Upper lobe of right lung (tissue), 1 donor: ENCODE measurements around the gene ARHGAP19. TPM values are rescaled to one million over a fixed set of nuclear protein-coding genes. Genes with fewer than 3 reads are reported as not detected.

ENCODE experiments used
- ATAC-seq: fragments of 200-7000 bp; cut with Tn5 transposase; one replicate; pipeline ENCODE4 v1.9.1; 2020; ENCODE audit warnings: mild to moderate bottlenecking, moderate library complexity
- DNase-seq: peaks from one replicate; pipeline ENCODE4 v3.0.0-alpha.2; 2020
- H3K27ac ChIP-seq: fragments of 200-600 bp; one replicate; pipeline ENCODE4 v1.8.0; 2022
- H3K27me3 ChIP-seq: fragments of 200-600 bp; one replicate; pipeline ENCODE4 v1.8.0; 2022; ENCODE audit warnings: mild to moderate bottlenecking
- H3K36me3 ChIP-seq: fragments of 200-600 bp; one replicate; pipeline ENCODE4 v1.8.0; 2022
- H3K4me1 ChIP-seq: fragments of 200-600 bp; one replicate; pipeline ENCODE4 v1.8.0; 2022
- H3K4me3 ChIP-seq: fragments of 200-600 bp; one replicate; pipeline ENCODE4 v1.8.0; 2022; ENCODE audit warnings: mild to moderate bottlenecking
- H3K9me3 ChIP-seq: fragments of 200-600 bp; one replicate; pipeline ENCODE4 v1.8.0; 2022
- intact Hi-C: fragments of 100-400 bp; cut with DNase I; formaldehyde crosslinking; loops from one replicate; pipeline ENCODE4 v1.11.0; 2022
- total RNA-seq: library from RNA; stranded (reverse); fragmentation: NEBNext Ultra II Directional; extraction: Animal tissue kit (Norgen Biotek cat#: 25700); gene quantifications from one replicate; pipeline ENCODE4 v1.2.1, GENCODE V29; 2021
- TF ChIP-seq, protein P1 (sequence below): fragments of 200-600 bp; IDR thresholded peaks from one replicate; pipeline ENCODE4 v1.8.0; 2022; ENCODE audit warnings: antibody characterized with exemption
- donor health status: DM: no; HTN: yes; CAD: no; lungs with severe emphysema.

The ARHGAP19 gene
- total RNA-seq, 1 donor from 2014 or later: 14.0 TPM

DNA sequence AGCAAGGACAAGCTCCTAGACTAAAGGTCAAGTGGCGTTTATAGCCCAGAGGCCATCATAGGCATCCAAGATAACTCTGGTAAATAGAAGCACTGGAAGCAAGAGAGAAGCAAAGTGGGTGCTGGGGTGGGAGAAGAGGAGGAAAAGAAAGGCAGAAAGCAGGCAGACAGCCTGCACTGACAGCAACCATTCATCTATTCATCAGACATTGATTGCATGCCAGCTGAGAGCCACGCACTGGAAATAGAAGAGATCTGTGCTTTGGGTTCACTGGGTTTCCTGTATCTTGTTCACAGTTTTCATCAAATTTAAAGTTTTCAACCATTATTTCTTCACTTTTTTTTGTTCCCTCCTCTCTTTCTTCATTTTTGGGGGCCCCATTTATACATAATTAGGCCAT lies 102.0 kb downstream of the ARHGAP19 start:
- peak; percentile 3 for DNase-seq
- intact Hi-C loops: no loop called here
- no peaks in the 10 kb centered on the region for H3K9me3 ChIP-seq
- no peaks in the 10 kb centered on the region for H3K36me3 ChIP-seq
- peaks cover 40% of the 10 kb centered on the region for H3K27me3 ChIP-seq
- TF ChIP-seq, protein P1, sequence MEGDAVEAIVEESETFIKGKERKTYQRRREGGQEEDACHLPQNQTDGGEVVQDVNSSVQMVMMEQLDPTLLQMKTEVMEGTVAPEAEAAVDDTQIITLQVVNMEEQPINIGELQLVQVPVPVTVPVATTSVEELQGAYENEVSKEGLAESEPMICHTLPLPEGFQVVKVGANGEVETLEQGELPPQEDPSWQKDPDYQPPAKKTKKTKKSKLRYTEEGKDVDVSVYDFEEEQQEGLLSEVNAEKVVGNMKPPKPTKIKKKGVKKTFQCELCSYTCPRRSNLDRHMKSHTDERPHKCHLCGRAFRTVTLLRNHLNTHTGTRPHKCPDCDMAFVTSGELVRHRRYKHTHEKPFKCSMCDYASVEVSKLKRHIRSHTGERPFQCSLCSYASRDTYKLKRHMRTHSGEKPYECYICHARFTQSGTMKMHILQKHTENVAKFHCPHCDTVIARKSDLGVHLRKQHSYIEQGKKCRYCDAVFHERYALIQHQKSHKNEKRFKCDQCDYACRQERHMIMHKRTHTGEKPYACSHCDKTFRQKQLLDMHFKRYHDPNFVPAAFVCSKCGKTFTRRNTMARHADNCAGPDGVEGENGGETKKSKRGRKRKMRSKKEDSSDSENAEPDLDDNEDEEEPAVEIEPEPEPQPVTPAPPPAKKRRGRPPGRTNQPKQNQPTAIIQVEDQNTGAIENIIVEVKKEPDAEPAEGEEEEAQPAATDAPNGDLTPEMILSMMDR: no peak
- no peak overlapping the region for H3K4me3 ChIP-seq
- no peaks in the 10 kb centered on the region for H3K4me1 ChIP-seq
- H3K27ac ChIP-seq: no peak overlapping the region
- ATAC-seq: no peak

DNA sequence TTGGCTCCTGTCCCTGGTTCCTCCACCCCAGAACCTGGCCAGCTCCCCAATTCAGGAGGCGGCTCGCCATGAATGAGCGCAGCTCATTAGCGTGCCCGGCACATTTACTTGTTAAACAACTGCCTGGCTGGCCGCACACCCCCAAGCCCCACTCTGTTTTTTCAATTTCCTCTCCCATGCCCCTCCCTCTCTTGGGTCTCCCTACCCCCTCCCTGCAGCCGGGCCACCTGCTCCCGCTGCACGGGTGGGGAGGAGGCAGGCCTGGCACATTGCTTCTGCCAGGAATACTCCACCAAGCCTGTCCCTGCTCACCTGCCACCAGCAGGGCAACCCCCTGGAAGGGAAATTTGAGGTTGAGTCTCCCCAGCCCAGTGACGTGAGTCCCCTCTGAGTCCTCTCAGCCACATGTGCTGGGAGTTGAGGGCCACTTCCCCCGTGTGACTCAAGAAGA lies 104.2 kb downstream of the ARHGAP19 start:
- TF ChIP-seq, protein P1: no peak
- Histone ChIP-seq H3K4me3 (no peak overlapping the region), H3K4me1 (no peaks in the 10 kb centered on the region), H3K36me3 (no peaks in the 10 kb centered on the region), H3K27ac (no peak overlapping the region), H3K27me3 (peaks cover 43% of the 10 kb centered on the region), H3K9me3 (no peaks in the 10 kb centered on the region)
- intact Hi-C loops: no loop called here
- ATAC-seq: no peak
- DNase-seq: peak; percentile 46

DNA sequence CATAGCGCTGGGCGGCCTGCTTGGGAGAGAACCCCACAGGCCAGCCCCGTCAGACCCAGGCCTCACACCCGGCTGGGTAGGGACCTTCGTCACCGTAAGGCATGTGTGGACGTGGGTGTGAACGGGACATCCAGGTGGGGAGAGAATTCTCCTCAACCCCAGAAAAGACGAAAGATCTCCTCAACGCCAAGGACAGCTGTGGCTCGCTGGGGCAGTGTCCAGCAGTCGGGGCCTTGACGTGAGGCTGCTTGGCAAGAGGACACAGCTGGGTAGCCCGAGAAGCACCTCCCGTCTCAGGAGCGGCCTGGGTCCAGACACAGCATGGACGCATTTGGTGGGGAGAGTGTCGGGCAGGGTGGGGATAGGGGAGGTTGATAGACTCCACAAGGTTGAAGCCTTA lies 105.5 kb downstream of the ARHGAP19 start:
- no peaks in the 10 kb centered on the region for H3K4me1 ChIP-seq
- no peaks in the 10 kb centered on the region for H3K36me3 ChIP-seq
- DNase-seq: peak; percentile 56
- H3K9me3 ChIP-seq: no peaks in the 10 kb centered on the region
- peaks cover 40% of the 10 kb centered on the region for H3K27me3 ChIP-seq
- H3K4me3 ChIP-seq: no peak overlapping the region
- H3K27ac ChIP-seq: no peak overlapping the region
- TF ChIP-seq, protein P1: no peak
- intact Hi-C loops: no loop called here
- ATAC-seq: no peak

DNA sequence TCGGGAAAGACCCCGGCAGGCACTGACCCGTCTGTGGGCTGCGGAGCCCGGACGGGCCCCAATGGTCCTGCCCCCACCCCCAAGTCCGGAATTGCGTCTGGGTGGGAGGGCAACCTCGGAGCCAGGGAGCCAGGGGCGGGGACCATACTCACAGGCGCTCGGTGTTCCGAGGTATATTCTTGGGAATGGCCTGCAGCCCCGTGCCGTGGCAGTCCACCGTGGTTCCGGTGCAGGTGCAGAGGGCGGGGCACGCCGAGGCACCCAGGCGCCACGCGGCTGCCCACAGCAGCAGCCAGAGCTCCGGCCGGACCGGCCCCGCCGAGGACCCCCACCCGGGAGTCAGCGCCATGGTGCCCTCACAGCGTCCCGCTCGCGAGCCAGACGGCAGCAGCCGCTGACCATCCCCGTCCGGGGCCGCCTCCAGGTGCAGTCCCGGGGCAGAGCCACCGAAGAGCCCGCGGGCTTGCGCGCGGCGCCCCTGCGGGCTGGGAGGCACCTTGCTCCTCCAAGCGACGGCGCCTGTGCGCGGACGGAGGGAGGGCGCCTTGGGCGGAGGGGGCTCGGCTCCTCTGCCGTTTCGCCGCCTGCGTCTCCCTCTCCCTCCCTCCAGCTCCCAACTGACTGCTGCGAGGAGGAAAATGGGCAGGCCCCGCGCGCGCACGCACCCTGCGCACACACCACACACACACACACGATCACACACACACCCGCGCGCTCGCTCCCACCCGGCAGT lies 106.9 kb downstream of the ARHGAP19 start, which contains the start of gene SLIT1:
Gene SLIT1 (minus strand): TSS at position 634 of the 733 bp plus-strand sequence. CDS start 285 bp downstream, at position 349.
- Histone ChIP-seq H3K36me3 (no peaks in the 10 kb centered on the region), H3K27ac (no peak within 1 kb of the TSS), H3K9me3 (no peaks in the 10 kb centered on the region), H3K4me1 (no peaks in the 10 kb centered on the region), H3K27me3 (peaks cover 41% of the 10 kb centered on the region), H3K4me3 (no peak within 1 kb of the TSS)
- intact Hi-C loops: no loop called here
- TF ChIP-seq, protein P1: no peak
- DNase-seq (peak; percentile 51), ATAC-seq (no peak)

DNA sequence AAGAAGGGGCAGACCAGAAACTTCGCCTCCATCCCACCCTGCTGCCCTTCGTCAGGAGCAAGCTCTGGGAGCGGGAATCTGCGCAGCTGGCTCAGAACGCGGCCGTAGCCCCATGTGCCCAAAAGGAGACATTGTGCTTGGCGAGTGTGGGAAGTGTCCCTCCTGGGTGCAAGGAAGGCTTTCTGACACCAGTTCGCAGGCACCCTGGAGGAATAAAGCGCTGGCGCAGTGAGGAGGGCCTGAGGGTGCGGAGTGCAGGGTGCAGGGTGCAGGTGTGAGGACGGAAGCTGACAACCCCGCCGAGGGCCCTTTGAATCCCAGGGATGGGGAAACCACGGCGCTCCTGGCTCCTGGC lies 107.5 kb downstream of the ARHGAP19 start:
- Histone ChIP-seq H3K27me3 (peaks cover 47% of the 10 kb centered on the region), H3K27ac (no peak overlapping the region), H3K4me3 (no peak overlapping the region), H3K36me3 (no peaks in the 10 kb centered on the region), H3K9me3 (no peaks in the 10 kb centered on the region), H3K4me1 (no peaks in the 10 kb centered on the region)
- TF ChIP-seq, protein P1: no peak
- intact Hi-C loops: no loop called here
- DNase-seq (peak; percentile 58), ATAC-seq (no peak)
